Bronchial epithelial cell (primary cell): ENCODE data around the gene LIMS1. TPM values are rescaled to one million over a fixed set of nuclear protein-coding genes. Genes with fewer than 3 reads are reported as not detected.

Source experiments
- DNase-seq: peaks from one replicate; pipeline ENCODE4 v3.0.0-alpha.2; 2010; ENCODE audit warnings: low read depth
- FAIRE-seq: peaks from 2 replicates; lab custom pipeline; 2011; peaks lifted over from hg19 to GRCh38; lab: Jason Lieb, UNC
- H3K27me3 ChIP-seq: 2 replicates; pipeline ENCODE4 v1.5.1; 2011; ENCODE audit warnings: low read length; ENCODE audit not compliant: control insufficient read depth, insufficient read depth
- H3K36me3 ChIP-seq: 2 replicates; pipeline ENCODE4 v1.5.1; 2011; ENCODE audit warnings: low read length; ENCODE audit not compliant: control insufficient read depth, insufficient read depth
- H3K4me3 ChIP-seq: 2 replicates; pipeline ENCODE4 v1.5.1; 2011; ENCODE audit warnings: mild to moderate bottlenecking, low read depth, low read length, control low read depth
- CTCF ChIP-seq: IDR thresholded peaks from 2 replicates; pipeline ENCODE4 v1.5.1; 2011; ENCODE audit warnings: mild to moderate bottlenecking, moderate library complexity, low read length, control low read depth, inconsistent platforms; ENCODE audit not compliant: insufficient read depth, severe bottlenecking
- total RNA-seq: library from RNA; depleted of rRNA; stranded (reverse); fragments of >200 nt; gene quantifications from 2 replicates; pipeline ENCODE4 v1.2.1, GENCODE V29; 2014

The LIMS1 gene
- total RNA-seq, 1 donor from 2014 or later = 42.1 TPM

- no peak for TF ChIP-seq CTCF
- FAIRE-seq (no peak), DNase-seq (no peak)
- no peak overlapping the region for H3K4me3 ChIP-seq
- H3K36me3 ChIP-seq = no peaks in the 10 kb centered on the region
- no peaks in the 10 kb centered on the region for H3K27me3 ChIP-seq
These were observed 45.4 kb downstream of the LIMS1 start for GRCh38 chr2:108579623-108580022.

GRCh38 chr2:108580050-108580449 is 45.8 kb downstream of the LIMS1 start:
- H3K27me3 ChIP-seq = no peaks in the 10 kb centered on the region
- no peak for FAIRE-seq

GRCh38 chr2:108583903-108584520 is 49.7 kb downstream of the LIMS1 start:
- FAIRE-seq (no peak), DNase-seq (peak; percentile 69)
- Histone ChIP-seq H3K36me3 (no peaks in the 10 kb centered on the region), H3K27me3 (no peaks in the 10 kb centered on the region), H3K4me3 (no peak overlapping the region)
- TF ChIP-seq CTCF = peak; percentile 86

More at GRCh38 chr2:108580050-108580449, 45.8 kb downstream of the LIMS1 start:
- Histone ChIP-seq H3K4me3 (no peak overlapping the region), H3K36me3 (no peaks in the 10 kb centered on the region)
- no peak for TF ChIP-seq CTCF
- DNase-seq = no peak

GRCh38 chr2:108585436-108585835 is 51.2 kb downstream of the LIMS1 start:
- no peaks in the 10 kb centered on the region for H3K27me3 ChIP-seq
- DNase-seq (no peak), FAIRE-seq (no peak)
- H3K4me3 ChIP-seq = no peak overlapping the region
- no peaks in the 10 kb centered on the region for H3K36me3 ChIP-seq
- no peak for TF ChIP-seq CTCF

- H3K4me3 ChIP-seq = no peak overlapping the region
- H3K27me3 ChIP-seq = no peaks in the 10 kb centered on the region
- FAIRE-seq (no peak), DNase-seq (peak; percentile 39)
- H3K36me3 ChIP-seq = no peaks in the 10 kb centered on the region
- no peak for TF ChIP-seq CTCF
These were observed 51.8 kb downstream of the LIMS1 start for GRCh38 chr2:108586116-108586515.

- DNase-seq = no peak
- Histone ChIP-seq H3K4me3 (no peak overlapping the region), H3K27me3 (no peaks in the 10 kb centered on the region), H3K36me3 (no peaks in the 10 kb centered on the region)
- no peak for FAIRE-seq
- TF ChIP-seq CTCF = no peak
These were observed 52.4 kb downstream of the LIMS1 start for GRCh38 chr2:108586631-108587030.
